Fibroblast of lung (primary cell): ENCODE data around the gene MED15.

ENCODE experiments used
- EZH2 ChIP-seq: IDR thresholded peaks from 2 replicates; pipeline ENCODE4 v1.5.1; 2012; ENCODE audit warnings: low read length, control low read depth, mild to moderate bottlenecking; ENCODE audit errors: missing control alignments
- TF ChIP-seq, protein P1 (sequence below), 2 donors: IDR thresholded peaks in 1 of 2; conservative IDR thresholded peaks in 1 of 2; 1 replicate in 1 of 2; 2 replicates in 1 of 2; pipeline ENCODE4 v1.5.1; 2011 to 2012; ENCODE audit warnings: low read length in 2 of 2, control low read depth in 1 of 2, inconsistent platforms in 1 of 2, low read depth in 1 of 2, mild to moderate bottlenecking in 1 of 2

- TF ChIP-seq, protein P1, sequence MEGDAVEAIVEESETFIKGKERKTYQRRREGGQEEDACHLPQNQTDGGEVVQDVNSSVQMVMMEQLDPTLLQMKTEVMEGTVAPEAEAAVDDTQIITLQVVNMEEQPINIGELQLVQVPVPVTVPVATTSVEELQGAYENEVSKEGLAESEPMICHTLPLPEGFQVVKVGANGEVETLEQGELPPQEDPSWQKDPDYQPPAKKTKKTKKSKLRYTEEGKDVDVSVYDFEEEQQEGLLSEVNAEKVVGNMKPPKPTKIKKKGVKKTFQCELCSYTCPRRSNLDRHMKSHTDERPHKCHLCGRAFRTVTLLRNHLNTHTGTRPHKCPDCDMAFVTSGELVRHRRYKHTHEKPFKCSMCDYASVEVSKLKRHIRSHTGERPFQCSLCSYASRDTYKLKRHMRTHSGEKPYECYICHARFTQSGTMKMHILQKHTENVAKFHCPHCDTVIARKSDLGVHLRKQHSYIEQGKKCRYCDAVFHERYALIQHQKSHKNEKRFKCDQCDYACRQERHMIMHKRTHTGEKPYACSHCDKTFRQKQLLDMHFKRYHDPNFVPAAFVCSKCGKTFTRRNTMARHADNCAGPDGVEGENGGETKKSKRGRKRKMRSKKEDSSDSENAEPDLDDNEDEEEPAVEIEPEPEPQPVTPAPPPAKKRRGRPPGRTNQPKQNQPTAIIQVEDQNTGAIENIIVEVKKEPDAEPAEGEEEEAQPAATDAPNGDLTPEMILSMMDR (conservative IDR thresholded peaks at IDR 0.05 in 1 of 2, IDR thresholded peaks at IDR 0.05 in 1 of 2; ENCODE audit: low read depth in 1 of 2, low read length in 2 of 2) = no peak
- no peak for TF ChIP-seq EZH2
These were observed 30.6 kb downstream of the MED15 start for GRCh38 chr22:20537983-20538382.
